Neutrophil (primary cell): Measurements from ENCODE around the gene GUCA1C.

Experiments used
- H3K27ac ChIP-seq: fragments of 200-600 bp; sonication (generic); 2 replicates; pipeline ENCODE4 v1.5.1; 2016; ENCODE audit warnings: mild to moderate bottlenecking, moderate library complexity
- H3K27me3 ChIP-seq: fragments of 200-600 bp; sonication (generic); 2 replicates; pipeline ENCODE4 v1.6.0; 2016; ENCODE audit warnings: mild to moderate bottlenecking
- H3K36me3 ChIP-seq: fragments of 200-600 bp; sonication (generic); 2 replicates; pipeline ENCODE4 v1.5.1; 2017
- H3K4me1 ChIP-seq, 2 experiments: fragments of 200-600 bp in 1 of 2; sonication (generic) in 1 of 2; 1 replicate in 1 of 2; 2 replicates in 1 of 2; pipeline versions ENCODE4 v1.5.1 to v1.6.1; 2013 to 2016; ENCODE audit warnings: low read depth in 1 of 2, low read length in 1 of 2, mild to moderate bottlenecking in 1 of 2, moderate library complexity in 1 of 2; ENCODE audit not compliant: control insufficient read depth in 1 of 2, insufficient read depth in 1 of 2
- H3K4me3 ChIP-seq, 2 experiments: fragments of 200-600 bp in 1 of 2; sonication (generic) in 1 of 2; 1 replicate in 1 of 2; 2 replicates in 1 of 2; pipeline ENCODE4 v1.5.1; 2013 to 2016; ENCODE audit warnings: low read depth in 1 of 2, low read length in 1 of 2, mild to moderate bottlenecking in 1 of 2, moderate library complexity in 1 of 2
- H3K9me3 ChIP-seq: fragments of 200-600 bp; sonication (generic); 2 replicates; pipeline ENCODE4 v1.5.1; 2016
- TF ChIP-seq, protein P1 (sequence below): fragments of 200-600 bp; sonication (generic); IDR thresholded peaks from 2 replicates; pipeline ENCODE4 v1.5.1; 2016; ENCODE audit warnings: antibody characterized with exemption

Gene GUCA1C

GRCh38 chr3:108953700-108954099, at the start of gene GUCA1C:
GUCA1C (minus strand) TSS chr3:108953879; CDS start chr3:108953762, 117 bp downstream.
- Histone ChIP-seq H3K27ac (no peak within 1 kb of the TSS), H3K27me3 (no peaks in the 10 kb centered on the region), H3K36me3 (no peaks in the 10 kb centered on the region), H3K9me3 (no peaks in the 10 kb centered on the region), H3K4me1 (no peaks in the 10 kb centered on the region), H3K4me3 (no peak within 1 kb of the TSS)
- TF ChIP-seq, protein P1, sequence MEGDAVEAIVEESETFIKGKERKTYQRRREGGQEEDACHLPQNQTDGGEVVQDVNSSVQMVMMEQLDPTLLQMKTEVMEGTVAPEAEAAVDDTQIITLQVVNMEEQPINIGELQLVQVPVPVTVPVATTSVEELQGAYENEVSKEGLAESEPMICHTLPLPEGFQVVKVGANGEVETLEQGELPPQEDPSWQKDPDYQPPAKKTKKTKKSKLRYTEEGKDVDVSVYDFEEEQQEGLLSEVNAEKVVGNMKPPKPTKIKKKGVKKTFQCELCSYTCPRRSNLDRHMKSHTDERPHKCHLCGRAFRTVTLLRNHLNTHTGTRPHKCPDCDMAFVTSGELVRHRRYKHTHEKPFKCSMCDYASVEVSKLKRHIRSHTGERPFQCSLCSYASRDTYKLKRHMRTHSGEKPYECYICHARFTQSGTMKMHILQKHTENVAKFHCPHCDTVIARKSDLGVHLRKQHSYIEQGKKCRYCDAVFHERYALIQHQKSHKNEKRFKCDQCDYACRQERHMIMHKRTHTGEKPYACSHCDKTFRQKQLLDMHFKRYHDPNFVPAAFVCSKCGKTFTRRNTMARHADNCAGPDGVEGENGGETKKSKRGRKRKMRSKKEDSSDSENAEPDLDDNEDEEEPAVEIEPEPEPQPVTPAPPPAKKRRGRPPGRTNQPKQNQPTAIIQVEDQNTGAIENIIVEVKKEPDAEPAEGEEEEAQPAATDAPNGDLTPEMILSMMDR = no peak

GRCh38 chr3:108998436-108998835, 44.8 kb upstream of the GUCA1C start:
- Histone ChIP-seq H3K27me3 (no peaks in the 10 kb centered on the region), H3K4me1 (no peaks in the 10 kb centered on the region), H3K9me3 (no peaks in the 10 kb centered on the region), H3K27ac (no peak overlapping the region), H3K4me3 (no peak overlapping the region), H3K36me3 (no peaks in the 10 kb centered on the region)
- TF ChIP-seq, protein P1 = no peak

GRCh38 chr3:108985844-108986243, 32.2 kb upstream of the GUCA1C start:
- H3K27me3 ChIP-seq = no peaks in the 10 kb centered on the region
- no peaks in the 10 kb centered on the region for H3K4me1 ChIP-seq
- H3K27ac ChIP-seq = no peak overlapping the region
- H3K4me3 ChIP-seq = no peak overlapping the region
- H3K9me3 ChIP-seq = no peaks in the 10 kb centered on the region
- no peaks in the 10 kb centered on the region for H3K36me3 ChIP-seq
- TF ChIP-seq, protein P1 = no peak

GRCh38 chr3:108983051-108983450, 29.4 kb upstream of the GUCA1C start:
- H3K4me1 ChIP-seq = no peaks in the 10 kb centered on the region
- H3K27me3 ChIP-seq = no peaks in the 10 kb centered on the region
- TF ChIP-seq, protein P1 = no peak
- no peak overlapping the region for H3K4me3 ChIP-seq
- no peak overlapping the region for H3K27ac ChIP-seq
- H3K9me3 ChIP-seq = no peaks in the 10 kb centered on the region
- no peaks in the 10 kb centered on the region for H3K36me3 ChIP-seq

GRCh38 chr3:108976058-108976457, 22.4 kb upstream of the GUCA1C start:
- H3K4me1 ChIP-seq = no peaks in the 10 kb centered on the region
- no peak overlapping the region for H3K27ac ChIP-seq
- H3K27me3 ChIP-seq = no peaks in the 10 kb centered on the region
- no peaks in the 10 kb centered on the region for H3K9me3 ChIP-seq
- no peaks in the 10 kb centered on the region for H3K36me3 ChIP-seq
- TF ChIP-seq, protein P1 = no peak
- H3K4me3 ChIP-seq = no peak overlapping the region

DNA sequence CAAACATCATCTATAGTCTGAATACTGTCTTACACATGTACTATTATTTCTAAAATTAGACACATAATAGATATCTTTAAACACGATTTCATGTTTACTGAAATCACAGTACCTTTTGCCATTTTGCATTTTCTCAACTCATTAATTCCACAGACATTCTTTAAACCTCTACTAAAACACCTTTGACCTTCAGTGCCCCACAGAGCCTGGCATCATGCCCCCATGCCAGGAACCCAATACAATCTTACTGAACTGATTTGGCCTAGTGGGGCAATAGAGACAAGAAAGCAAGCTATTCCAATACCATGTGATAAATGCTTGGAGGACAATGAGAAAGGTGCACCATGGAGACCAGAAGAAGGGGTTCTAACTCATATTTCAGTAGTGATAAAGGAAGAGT, 19.3 kb upstream of the GUCA1C start:
- Histone ChIP-seq H3K27ac (no peak overlapping the region), H3K4me1 (no peaks in the 10 kb centered on the region), H3K36me3 (no peaks in the 10 kb centered on the region), H3K9me3 (no peaks in the 10 kb centered on the region), H3K4me3 (no peak overlapping the region), H3K27me3 (no peaks in the 10 kb centered on the region)
- TF ChIP-seq, protein P1 = no peak
